Mesenchymal stem cell (in vitro differentiated cells and primary cell): Measurements from ENCODE around the gene HIF3A.

ENCODE experiments used
- DNase-seq: peaks from one replicate; pipeline ENCODE4 v3.0.0-alpha.2; 2013
- H2AFZ ChIP-seq: one replicate; pipeline ENCODE4 v1.6.1; 2013; ENCODE audit warnings: low read depth, mild to moderate bottlenecking, control low read depth, inconsistent platforms, low read length, moderate library complexity
- H2AK5ac ChIP-seq: 2 replicates; pipeline ENCODE4 v1.6.1; 2013; ENCODE audit warnings: low read length, moderate library complexity, mild to moderate bottlenecking, inconsistent platforms; ENCODE audit not compliant: severe bottlenecking
- H2BK120ac ChIP-seq: one replicate; pipeline ENCODE4 v1.6.1; 2013; ENCODE audit warnings: low read depth, mild to moderate bottlenecking, inconsistent platforms, low read length, moderate library complexity
- H2BK12ac ChIP-seq, 2 experiments: one replicate each; pipeline ENCODE4 v1.6.1; 2013; ENCODE audit warnings: inconsistent platforms in 2 of 2, low read length in 2 of 2, mild to moderate bottlenecking in 2 of 2, moderate library complexity in 2 of 2, control low read depth in 1 of 2
- H2BK15ac ChIP-seq: one replicate; pipeline ENCODE4 v1.6.1; 2013; ENCODE audit warnings: mild to moderate bottlenecking, low read depth, inconsistent platforms; ENCODE audit not compliant: poor library complexity, severe bottlenecking
- H2BK5ac ChIP-seq: 2 replicates; pipeline ENCODE4 v1.6.1; 2013; ENCODE audit warnings: low read depth, mild to moderate bottlenecking, low read length, control low read depth, inconsistent platforms; ENCODE audit not compliant: poor library complexity, severe bottlenecking
- H3K14ac ChIP-seq, 2 experiments: one replicate each; pipeline ENCODE4 v1.6.1; 2013; ENCODE audit warnings: inconsistent platforms in 2 of 2, low read length in 2 of 2, control low read depth in 1 of 2, mild to moderate bottlenecking in 1 of 2, moderate library complexity in 1 of 2
- H3K18ac ChIP-seq, 2 experiments: one replicate each; pipeline ENCODE4 v1.6.1; 2013; ENCODE audit warnings: inconsistent platforms in 2 of 2, low read length in 2 of 2, control low read depth in 1 of 2, low read depth in 1 of 2, mild to moderate bottlenecking in 1 of 2
- H3K23ac ChIP-seq, 2 experiments: one replicate each; pipeline ENCODE4 v1.6.1; 2013; ENCODE audit warnings: inconsistent platforms in 2 of 2, low read length in 2 of 2, mild to moderate bottlenecking in 2 of 2, moderate library complexity in 2 of 2, control low read depth in 1 of 2
- H3K27ac ChIP-seq: 2 replicates; pipeline ENCODE4 v1.5.1; 2013; ENCODE audit warnings: mild to moderate bottlenecking, moderate library complexity, low read length, control low read depth, inconsistent platforms; ENCODE audit not compliant: poor library complexity, severe bottlenecking
- H3K27me3 ChIP-seq, 2 experiments: 2 replicates each; pipeline versions ENCODE4 v1.6.1 to v1.7.0; 2013; ENCODE audit warnings: low read length in 2 of 2, mild to moderate bottlenecking in 2 of 2, moderate library complexity in 2 of 2, control low read depth in 1 of 2, inconsistent platforms in 1 of 2; ENCODE audit not compliant: control insufficient read depth in 1 of 2, insufficient read depth in 1 of 2
- H3K36me3 ChIP-seq, 2 experiments: 2 replicates each; pipeline versions ENCODE4 v1.6.1 to v1.7.0; 2013; ENCODE audit warnings: low read length in 2 of 2, control low read depth in 1 of 2, inconsistent platforms in 1 of 2, low read depth in 1 of 2, mild to moderate bottlenecking in 1 of 2; ENCODE audit not compliant: insufficient read depth in 2 of 2, control insufficient read depth in 1 of 2
- H3K4ac ChIP-seq, 2 experiments: one replicate each; pipeline ENCODE4 v1.6.1; 2013; ENCODE audit warnings: inconsistent platforms in 2 of 2, low read length in 2 of 2, mild to moderate bottlenecking in 2 of 2, moderate library complexity in 2 of 2, control low read depth in 1 of 2, low read depth in 1 of 2
- H3K4me1 ChIP-seq: 2 replicates; pipeline ENCODE4 v1.6.1; 2013; ENCODE audit warnings: low read depth, low read length, control low read depth; ENCODE audit not compliant: control insufficient read depth, insufficient read depth
- H3K4me2 ChIP-seq: 2 replicates; pipeline ENCODE4 v1.6.1; 2013; ENCODE audit warnings: low read length, mild to moderate bottlenecking, inconsistent platforms; ENCODE audit not compliant: poor library complexity, severe bottlenecking
- H3K4me3 ChIP-seq, 2 experiments: 2 replicates each; pipeline versions ENCODE4 v1.5.1 to v1.7.0; 2013; ENCODE audit warnings: low read length in 2 of 2, mild to moderate bottlenecking in 2 of 2, control low read depth in 1 of 2, low read depth in 1 of 2; ENCODE audit not compliant: insufficient read depth in 1 of 2
- H3K79me1 ChIP-seq: replicated peaks from 2 replicates; pipeline ENCODE4 v1.6.1; 2013; ENCODE audit warnings: mild to moderate bottlenecking, control low read depth, low read length, inconsistent platforms; ENCODE audit not compliant: poor library complexity, severe bottlenecking
- H3K9ac ChIP-seq: 2 replicates; pipeline ENCODE4 v1.7.0; 2013; ENCODE audit warnings: mild to moderate bottlenecking, low read length, moderate library complexity
- H3K9me3 ChIP-seq: 2 replicates; pipeline ENCODE4 v1.7.0; 2013; ENCODE audit warnings: mild to moderate bottlenecking, low read length; ENCODE audit not compliant: control insufficient read depth
- H4K8ac ChIP-seq: one replicate; pipeline ENCODE4 v1.6.1; 2013; ENCODE audit warnings: inconsistent platforms, mild to moderate bottlenecking, low read length, moderate library complexity
- H4K91ac ChIP-seq: one replicate; pipeline ENCODE4 v1.6.1; 2013; ENCODE audit warnings: mild to moderate bottlenecking, low read length, inconsistent platforms
- WGBS: methylation state at CpG from one replicate; pipeline ENCODE4 v1.1.7; 2013; ENCODE audit warnings: mixed read lengths; 5-methylcytosine and 5-hydroxymethylcytosine counted together

The HIF3A gene

DNA sequence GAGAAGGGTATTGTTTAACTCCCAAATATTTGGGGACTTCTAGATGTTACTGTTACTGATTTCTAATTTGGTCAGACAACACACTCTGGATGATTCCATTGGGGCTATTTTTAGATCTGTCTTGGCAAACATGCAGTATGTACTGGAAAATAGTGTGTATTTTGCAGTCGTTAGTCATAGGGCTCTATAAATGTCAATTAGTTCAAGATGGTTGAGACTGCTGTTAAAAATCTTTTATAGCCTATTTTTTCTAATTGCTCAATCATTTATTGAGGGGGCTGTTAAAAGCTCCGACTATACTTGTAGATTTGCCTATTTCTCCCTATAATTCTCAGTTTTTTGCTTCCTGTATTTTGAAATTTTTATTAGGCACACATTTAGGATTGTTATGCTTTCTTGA, 81.4 kb downstream of the HIF3A start:
- peak; percentile 73 for DNase-seq
- Histone ChIP-seq H3K4me3 (no peak overlapping the region), H2AK5ac (no peak overlapping the region), H3K79me1 (peaks cover 40% of the 10 kb centered on the region), H3K36me3 (peaks cover 52 to 61% of the 10 kb centered on the region in 2 experiments), H2AFZ (no peak overlapping the region), H3K27ac (no peak overlapping the region), H3K4ac (no peak overlapping the region), H2BK5ac (no peak overlapping the region), H3K4me1 (peaks cover 17% of the 10 kb centered on the region), H2BK15ac (no peak overlapping the region), H3K9me3 (no peaks in the 10 kb centered on the region), H3K9ac (peak overlapping the region; percentile 85), H3K23ac (no peak overlapping the region), H2BK120ac (no peak overlapping the region), H3K14ac (no peak overlapping the region), H3K4me2 (no peak overlapping the region), H4K8ac (no peak overlapping the region), H3K27me3 (no peaks in the 10 kb centered on the region), H2BK12ac (no peak overlapping the region), H3K18ac (no peak overlapping the region), H4K91ac (no peak overlapping the region)
- 20% methylated on average over 1 of the region's 2 CpGs for WGBS

DNA sequence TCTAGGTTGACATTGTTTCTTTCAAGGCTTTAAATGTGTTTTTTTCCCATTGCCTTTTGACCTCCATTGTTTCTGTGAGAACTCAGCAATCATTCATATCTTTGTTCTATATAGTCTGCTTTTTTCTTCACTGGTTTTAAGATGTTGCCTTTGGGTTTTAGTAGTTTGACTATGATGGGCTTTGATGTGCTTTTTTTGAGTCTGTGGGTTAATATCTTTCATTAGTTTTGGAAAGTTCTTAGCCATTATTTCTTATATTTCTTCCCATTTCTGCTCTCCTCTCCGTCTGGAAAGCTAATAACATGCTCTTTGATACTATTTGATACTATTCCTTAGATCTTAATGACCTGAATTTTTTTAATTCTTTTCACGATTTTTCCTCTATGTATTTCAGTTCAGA, 83.8 kb downstream of the HIF3A start:
- H3K9me3 ChIP-seq: no peaks in the 10 kb centered on the region
- H3K27me3 ChIP-seq: no peaks in the 10 kb centered on the region
- no peak overlapping the region for H4K91ac ChIP-seq
- no peak overlapping the region for H2BK120ac ChIP-seq
- no peak overlapping the region for H3K23ac ChIP-seq
- no peak overlapping the region for H3K4me3 ChIP-seq
- H3K18ac ChIP-seq: no peak overlapping the region
- no peak for DNase-seq
- H4K8ac ChIP-seq: no peak overlapping the region
- H3K4me1 ChIP-seq: peaks cover 4% of the 10 kb centered on the region
- no peak overlapping the region for H2BK15ac ChIP-seq
- H2AFZ ChIP-seq: no peak overlapping the region
- H3K36me3 ChIP-seq: peaks cover 58 to 82% of the 10 kb centered on the region in 2 experiments
- H3K79me1 ChIP-seq: peaks cover 49% of the 10 kb centered on the region
- no peak overlapping the region for H3K27ac ChIP-seq
- H3K4me2 ChIP-seq: no peak overlapping the region
- no peak overlapping the region for H3K14ac ChIP-seq
- H3K4ac ChIP-seq: no peak overlapping the region
- no CpG with 5 or more reads among the region's 2 CpGs for WGBS
- no peak overlapping the region for H2BK12ac ChIP-seq
- H3K9ac ChIP-seq: peak overlapping the region; percentile 85
- H2AK5ac ChIP-seq: no peak overlapping the region
- H2BK5ac ChIP-seq: no peak overlapping the region

DNA sequence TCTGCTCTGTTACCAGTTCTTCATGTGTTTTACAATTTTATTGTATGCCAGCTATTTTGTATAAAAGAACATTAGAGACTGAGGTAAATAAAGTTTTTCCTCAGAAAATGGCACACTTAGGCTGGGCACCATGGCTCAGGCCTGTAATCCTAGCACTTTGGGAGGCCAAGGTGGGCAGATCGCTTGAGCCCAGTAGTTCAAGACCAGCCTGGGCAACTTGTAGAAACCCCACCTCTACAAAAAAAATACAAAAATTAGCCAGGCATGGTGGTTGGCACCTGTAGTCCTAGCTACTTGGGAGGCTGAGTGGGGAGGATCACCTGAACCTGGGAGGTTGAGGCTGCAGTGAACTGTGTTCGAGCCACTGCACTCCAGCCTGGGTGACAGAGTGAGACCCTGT, 84.5 kb downstream of the HIF3A start:
- Histone ChIP-seq H3K4me3 (no peak overlapping the region), H3K18ac (no peak overlapping the region), H3K4ac (no peak overlapping the region), H2AK5ac (no peak overlapping the region), H3K4me1 (peaks cover 4% of the 10 kb centered on the region), H3K27ac (no peak overlapping the region), H4K91ac (no peak overlapping the region), H3K36me3 (peaks cover 58 to 80% of the 10 kb centered on the region in 2 experiments), H3K4me2 (no peak overlapping the region), H2AFZ (no peak overlapping the region), H3K14ac (no peak overlapping the region), H3K9ac (peak overlapping the region; percentile 62), H3K79me1 (peaks cover 48% of the 10 kb centered on the region), H4K8ac (no peak overlapping the region), H3K27me3 (no peaks in the 10 kb centered on the region), H3K23ac (no peak overlapping the region), H2BK5ac (no peak overlapping the region), H2BK12ac (no peak overlapping the region), H3K9me3 (no peaks in the 10 kb centered on the region), H2BK15ac (no peak overlapping the region), H2BK120ac (no peak overlapping the region)
- DNase-seq: no peak
- 83% methylated on average over 1 of the region's 2 CpGs for WGBS

DNA sequence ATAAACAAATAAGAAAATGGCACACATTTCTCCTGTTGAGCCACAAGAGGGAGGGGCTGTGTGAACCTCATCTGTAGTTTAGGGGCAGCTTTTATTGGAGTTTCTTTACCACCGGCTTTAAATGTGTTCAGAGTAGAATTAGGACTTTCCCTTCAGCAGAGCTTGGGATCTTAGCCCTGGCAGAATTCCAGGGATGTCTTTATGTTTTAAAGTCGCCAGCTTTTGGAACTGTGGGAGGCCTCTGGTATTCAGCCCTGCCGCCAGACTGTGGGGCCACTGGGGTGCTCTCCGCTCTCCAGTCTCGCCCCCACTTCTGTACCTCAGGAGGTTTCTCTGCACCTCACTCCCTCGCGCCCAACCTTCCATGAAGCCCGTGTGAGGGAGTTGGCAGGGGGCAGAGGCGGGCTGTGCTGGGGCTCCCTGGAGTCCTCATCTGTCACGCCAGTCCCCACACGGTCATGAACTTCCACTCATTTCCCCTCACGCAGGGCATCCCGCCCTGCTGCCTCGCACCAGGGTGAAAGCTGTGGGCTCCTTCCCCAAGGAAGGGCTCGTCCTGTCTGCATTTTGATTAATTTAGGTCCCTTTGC, 85.0 kb downstream of the HIF3A start:
- no peak overlapping the region for H2BK15ac ChIP-seq
- H3K27me3 ChIP-seq: no peaks in the 10 kb centered on the region
- peak overlapping the region; percentile 65 for H2AK5ac ChIP-seq
- H3K4me1 ChIP-seq: peaks cover 4% of the 10 kb centered on the region
- H3K18ac ChIP-seq: no peak overlapping the region
- no peak for DNase-seq
- H2AFZ ChIP-seq: no peak overlapping the region
- no peak overlapping the region for H4K8ac ChIP-seq
- no peaks in the 10 kb centered on the region for H3K9me3 ChIP-seq
- no peak overlapping the region for H2BK12ac ChIP-seq
- H3K4ac ChIP-seq: no peak overlapping the region
- H3K14ac ChIP-seq: peak overlapping the region in 1 of 2 experiments; percentile 20
- H3K4me3 ChIP-seq: peak overlapping the region in 1 of 2 experiments; percentile 28
- no peak overlapping the region for H2BK120ac ChIP-seq
- peak overlapping the region; percentile 62 for H3K9ac ChIP-seq
- no peak overlapping the region for H3K4me2 ChIP-seq
- H3K23ac ChIP-seq: no peak overlapping the region
- WGBS: 97% methylated on average over 13 of the region's 15 CpGs
- H3K27ac ChIP-seq: no peak overlapping the region
- H3K36me3 ChIP-seq: peaks cover 58 to 79% of the 10 kb centered on the region in 2 experiments
- H3K79me1 ChIP-seq: peaks cover 48% of the 10 kb centered on the region
- no peak overlapping the region for H2BK5ac ChIP-seq
- H4K91ac ChIP-seq: no peak overlapping the region
